Measurements from ENCODE around the gene BANF2. TPM values are rescaled to one million over a fixed set of nuclear protein-coding genes. Genes with fewer than 3 reads are reported as not detected.

The BANF2 gene
- total and polyA plus RNA-seq, 2 of the 4 experiments (the other 2 are of a cell fraction): not detected

- ChIA-PET POLR2A (ENCODE audit: unreplicated experiment) (no interaction called here), CTCF (no interaction called here)
- Histone ChIP-seq H4K8ac (ENCODE audit: low read depth in 2 of 2, low read length in 2 of 2) (no peak overlapping the region), H2BK15ac (ENCODE audit: low read depth, low read length) (no peak overlapping the region), H4K5ac (ENCODE audit: low read depth, low read length) (no peak overlapping the region), H4K20me1 (ENCODE audit: insufficient read depth, low read length) (no peaks in the 10 kb centered on the region), H3K23ac (ENCODE audit: low read depth, low read length) (no peak overlapping the region), H2BK5ac (ENCODE audit: low read depth, low read length, poor library complexity, severe bottlenecking) (no peak overlapping the region), H3K27ac (ENCODE audit: insufficient read depth, low read length) (no peak overlapping the region), H3K56ac (ENCODE audit: extremely low read depth, insufficient read depth, low read length) (no peak overlapping the region), H3K9me3 (ENCODE audit: control insufficient read depth, insufficient read depth, low read length) (no peaks in the 10 kb centered on the region), H3K14ac (replicated peaks; ENCODE audit: low read depth, low read length) (no peak overlapping the region), H2AK9ac (replicated peaks; ENCODE audit: low read depth, low read length, poor library complexity) (no peak overlapping the region), H3K4ac (ENCODE audit: low read depth, low read length) (no peak overlapping the region), H3K27me3 (ENCODE audit: control insufficient read depth, insufficient read depth, low read length) (peaks cover 9% of the 10 kb centered on the region), H3K36me3 (ENCODE audit: control insufficient read depth, insufficient read depth, low read length) (no peaks in the 10 kb centered on the region), H3K4me3 (ENCODE audit: insufficient read depth, low read depth, low read length) (no peak overlapping the region), H2AFZ (replicated peaks; ENCODE audit: low read length, poor library complexity) (no peak overlapping the region), H2BK120ac (ENCODE audit: low read depth, low read length) (no peak overlapping the region), H3K4me1 (ENCODE audit: control insufficient read depth, insufficient read depth, low read length) (peaks cover 8% of the 10 kb centered on the region), H3K9me1 (ENCODE audit: insufficient read depth, low read length) (no peaks in the 10 kb centered on the region), H3K4me2 (ENCODE audit: low read depth, low read length) (no peak overlapping the region), H3K18ac (ENCODE audit: low read depth, low read length) (no peak overlapping the region), H4K91ac (ENCODE audit: insufficient read depth, low read depth, low read length) (no peak overlapping the region), H2AK5ac (ENCODE audit: low read depth, low read length) (no peak overlapping the region), H3K79me1 (ENCODE audit: low read depth in 1 of 2, low read length in 2 of 2) (no peaks in the 10 kb centered on the region), H2BK20ac (ENCODE audit: low read depth, low read length) (no peak overlapping the region), H3K9ac (ENCODE audit: low read depth, low read length) (no peak overlapping the region)
- in situ Hi-C loops (cut with MboI; ENCODE audit: low sequenced_read_pairs) (no loop called here), dilution Hi-C loops (cut with HindIII; ENCODE audit: low sequenced_read_pairs, unreplicated experiment) (no loop called here), intact Hi-C loops (cut with micrococcal nuclease) (no loop called here)
- WGBS, 2 experiments (ENCODE audit: extremely low coverage in 2 of 2, insufficient read length in 1 of 2): 85% methylated on average over 4 of the region's 10 CpGs; no CpG with 5 or more reads in 1 of the 2 experiments
- ATAC-seq (ENCODE audit: low read depth) (no peak), DNase-seq (no peak)
- BruUV-seq (replicated peaks): no TSS peak
- no peak for TF ChIP-seq CEBPB (IDR thresholded peaks at IDR 0.05; ENCODE audit: low read depth, low read length)
- TF ChIP-seq SMC3 (IDR thresholded peaks at IDR 0.05; ENCODE audit: low read depth, low read length): no peak
- TF ChIP-seq BHLHE40 (IDR thresholded peaks at IDR 0.05; ENCODE audit: low read depth, low read length): no peak
- TF ChIP-seq MAFK (IDR thresholded peaks at IDR 0.05; ENCODE audit: low read depth, low read length): no peak
- TF ChIP-seq USF2 (IDR thresholded peaks at IDR 0.05; ENCODE audit: low read depth, low read length): no peak
- TF ChIP-seq POLR2A (IDR thresholded peaks at IDR 0.05; ENCODE audit: low read depth, low read length): no peak
- no peak for TF ChIP-seq ELK1 (IDR thresholded peaks at IDR 0.05; ENCODE audit: borderline replicate concordance, low read depth, low read length)
- no peak for TF ChIP-seq NFE2L2 (IDR thresholded peaks at IDR 0.05; ENCODE audit: low read depth, low read length)
- no peak for TF ChIP-seq MXI1 (IDR thresholded peaks at IDR 0.05; ENCODE audit: borderline replicate concordance, low read depth, low read length)
- no peak for TF ChIP-seq CHD1 (IDR thresholded peaks at IDR 0.05; ENCODE audit: low read depth, low read length)
- TF ChIP-seq FOS (IDR thresholded peaks at IDR 0.05; ENCODE audit: low read depth, low read length): no peak
- no peak for TF ChIP-seq RAD21 (IDR thresholded peaks at IDR 0.05; ENCODE audit: low read length)
- no peak for TF ChIP-seq RFX5 (IDR thresholded peaks at IDR 0.05; ENCODE audit: low read depth, low read length)
- TF ChIP-seq CTCF (conservative IDR thresholded peaks at IDR 0.05; ENCODE audit: low read depth, low read length): no peak
- no peak for TF ChIP-seq RCOR1 (IDR thresholded peaks at IDR 0.05; ENCODE audit: insufficient replicate concordance, low read length)
Measured at GRCh38 chr20:17730071-17730470, 30.3 kb downstream of the BANF2 start.

Data from IMR-90 (cell line).